Gastroesophageal sphincter (tissue), 4 donors: ENCODE measurements around the gene FBXW12. TPM values are rescaled to one million over a fixed set of nuclear protein-coding genes. Genes with fewer than 3 reads are reported as not detected.

Source experiments
- ATAC-seq: fragments of 150-250 bp; one replicate; pipeline ENCODE4 v1.9.1; 2016; ENCODE audit warnings: mild to moderate bottlenecking, moderate library complexity
- H3K27ac ChIP-seq, 4 donors: fragments of 200-600 bp; sonication (generic) in 3 of 4; 1 replicate in 3 of 4; 2 replicates in 1 of 4; pipeline ENCODE4 v1.5.1; 2016 to 2019
- H3K27me3 ChIP-seq: fragments of 200-600 bp; sonication (generic); one replicate; pipeline ENCODE4 v1.5.1; 2019
- H3K36me3 ChIP-seq, 2 donors: fragments of 200-600 bp; sonication (generic); one replicate each; pipeline ENCODE4 v1.5.1; 2019; ENCODE audit warnings: control low read depth in 1 of 2
- H3K4me1 ChIP-seq, 3 donors: fragments of 200-600 bp; sonication (generic); 1 replicate in 2 of 3; 2 replicates in 1 of 3; pipeline ENCODE4 v1.5.1; 2016 to 2019; ENCODE audit warnings: control low read depth in 2 of 3
- H3K4me3 ChIP-seq, 2 donors: fragments of 200-600 bp; sonication (generic); one replicate each; pipeline ENCODE4 v1.5.1; 2019; ENCODE audit warnings: mild to moderate bottlenecking in 1 of 2, moderate library complexity in 1 of 2
- H3K9me3 ChIP-seq, 3 donors: fragments of 200-600 bp; sonication (generic); one replicate each; pipeline ENCODE4 v1.5.1; 2017 to 2019; ENCODE audit warnings: control low read depth in 2 of 3
- CTCF ChIP-seq, 4 experiments: fragments of 200-600 bp in 2 of 4; fragments of 450-650 bp in 2 of 4; sonication (generic) in 1 of 4; IDR thresholded peaks; one replicate each; pipeline ENCODE4 v1.5.1; 2017 to 2019; ENCODE audit warnings: antibody characterized with exemption in 4 of 4, mild to moderate bottlenecking in 2 of 4, moderate library complexity in 2 of 4
- EP300 ChIP-seq: sonication (generic); formaldehyde crosslinking; IDR thresholded peaks from one replicate; pipeline ENCODE4 v1.6.1; 2017; ENCODE audit warnings: antibody characterized with exemption, mild to moderate bottlenecking
- POLR2A ChIP-seq, 2 donors: fragments of 450-650 bp; IDR thresholded peaks; one replicate each; pipeline ENCODE4 v1.6.1; 2017; ENCODE audit warnings: antibody characterized with exemption in 2 of 2, mild to moderate bottlenecking in 2 of 2, moderate library complexity in 1 of 2
- POLR2AphosphoS5 ChIP-seq: sonication (generic); formaldehyde crosslinking; IDR thresholded peaks from one replicate; pipeline ENCODE4 v1.6.1; 2017; ENCODE audit warnings: antibody characterized with exemption
- WGBS, 2 donors: methylation state at CpG; one replicate each; pipeline ENCODE4 v1.1.5; 2018; ENCODE audit warnings: low coverage in 1 of 2; 5-methylcytosine and 5-hydroxymethylcytosine counted together
- total RNA-seq, 4 donors: library from RNA; depleted of rRNA; stranded (reverse); fragments of >200 nt; gene quantifications; one replicate each; pipeline ENCODE4 v1.1.0, GENCODE V29; 2016

Gene FBXW12
- total RNA-seq, 4 donors from 2014 or later = not detected

GRCh38 chr3:48347500-48347899 is 24.5 kb upstream of the FBXW12 start:
- Histone ChIP-seq H3K4me3 (no peak overlapping the region), H3K4me1 (no peaks in the 10 kb centered on the region), H3K27me3 (peaks cover under 1% of the 10 kb centered on the region), H3K9me3 (no peaks in the 10 kb centered on the region), H3K36me3 (no peaks in the 10 kb centered on the region), H3K27ac (no peak overlapping the region)
- no peak for ATAC-seq
- WGBS, 2 donors = 90% methylated on average over 2 of the region's 3 CpGs; no CpG with 5 or more reads in 1 of the 2 donors
- TF ChIP-seq POLR2A (IDR thresholded peaks at IDR 0.05) (no peak), CTCF (IDR thresholded peaks at IDR 0.05) (no peak), POLR2AphosphoS5 (no peak), EP300 (no peak)

GRCh38 chr3:48352546-48352945 is 19.5 kb upstream of the FBXW12 start:
- H3K36me3 ChIP-seq = no peaks in the 10 kb centered on the region
- H3K27ac ChIP-seq = no peak overlapping the region
- H3K4me1 ChIP-seq = no peaks in the 10 kb centered on the region
- WGBS, 2 donors = 63 to 81% methylated on average over 5 to 6 of the region's 6 CpGs
- peaks cover 5% of the 10 kb centered on the region for H3K27me3 ChIP-seq
- no peak for TF ChIP-seq CTCF (IDR thresholded peaks at IDR 0.05)
- H3K4me3 ChIP-seq = no peak overlapping the region
- no peak for ATAC-seq
- H3K9me3 ChIP-seq = no peaks in the 10 kb centered on the region

- Histone ChIP-seq H3K27me3 (peaks cover 13% of the 10 kb centered on the region), H3K4me1 (no peaks in the 10 kb centered on the region), H3K9me3 (no peaks in the 10 kb centered on the region), H3K4me3 (no peak overlapping the region), H3K36me3 (no peaks in the 10 kb centered on the region), H3K27ac (no peak overlapping the region)
- no peak for TF ChIP-seq POLR2AphosphoS5
- no peak for TF ChIP-seq EP300
- no peak for TF ChIP-seq POLR2A (IDR thresholded peaks at IDR 0.05)
- no peak for TF ChIP-seq CTCF (IDR thresholded peaks at IDR 0.05)
- 90 to 100% methylated on average over 1 to 4 of the region's 4 CpGs for WGBS, 2 donors
- no peak for ATAC-seq
Observed at GRCh38 chr3:48353987-48354386, 18.0 kb upstream of the FBXW12 start.

- Histone ChIP-seq H3K4me1 (no peaks in the 10 kb centered on the region), H3K9me3 (peaks cover 0 to 4% (median 0%) of the 10 kb centered on the region in 3 donors), H3K4me3 (no peak overlapping the region), H3K27me3 (peaks cover 13% of the 10 kb centered on the region), H3K36me3 (no peaks in the 10 kb centered on the region), H3K27ac (no peak overlapping the region)
- 71 to 83% methylated on average over 1 of the region's 1 CpG for WGBS, 2 donors
- TF ChIP-seq EP300 = no peak
- no peak for ATAC-seq
Observed at GRCh38 chr3:48356419-48356818, 15.6 kb upstream of the FBXW12 start.

- ATAC-seq = no peak
- H3K4me1 ChIP-seq = no peaks in the 10 kb centered on the region
Observed at GRCh38 chr3:48361928-48362327, 10.1 kb upstream of the FBXW12 start.

GRCh38 chr3:48364840-48365239 is 7.2 kb upstream of the FBXW12 start:
- no peaks in the 10 kb centered on the region for H3K4me1 ChIP-seq
- TF ChIP-seq POLR2AphosphoS5 (no peak), EP300 (no peak), CTCF (IDR thresholded peaks at IDR 0.05) (no peak), POLR2A (IDR thresholded peaks at IDR 0.05) (no peak)
- no peak overlapping the region for H3K4me3 ChIP-seq
- WGBS, 2 donors = 67 to 82% methylated on average over 1 of the region's 1 CpG
- peaks cover 0 to 12% (median 0%) of the 10 kb centered on the region in 3 donors for H3K9me3 ChIP-seq
- no peak overlapping the region for H3K27ac ChIP-seq
- H3K27me3 ChIP-seq = no peaks in the 10 kb centered on the region
- no peaks in the 10 kb centered on the region for H3K36me3 ChIP-seq
- no peak for ATAC-seq

More at GRCh38 chr3:48361928-48362327, 10.1 kb upstream of the FBXW12 start:
- Histone ChIP-seq H3K4me3 (no peak overlapping the region), H3K9me3 (peaks cover 0 to 12% (median 0%) of the 10 kb centered on the region in 3 donors), H3K27me3 (peaks cover 8% of the 10 kb centered on the region), H3K36me3 (no peaks in the 10 kb centered on the region), H3K27ac (no peak overlapping the region)
- no peak for TF ChIP-seq POLR2AphosphoS5
